H54 (cell line): ENCODE results near the gene CAMTA1.
"Not testable (repeated sequence)": the region's sequence is repeated elsewhere in the genome, so short reads cannot be mapped to it uniquely, and the experiment has no call there.

Experiments used
- DNase-seq: peaks from one replicate; pipeline ENCODE4 v3.0.0; 2011; ENCODE audit warnings: low spot score, mixed read lengths; ENCODE audit not compliant: insufficient read length
- FAIRE-seq: peaks from 3 replicates; lab custom pipeline; 2011; peaks lifted over from hg19 to GRCh38; lab: Jason Lieb, UNC
- POLR2A ChIP-seq: IDR thresholded peaks from 2 replicates; pipeline ENCODE4 v1.6.1; 2011; ENCODE audit warnings: low read depth, mild to moderate bottlenecking, low read length

Gene CAMTA1

DNA sequence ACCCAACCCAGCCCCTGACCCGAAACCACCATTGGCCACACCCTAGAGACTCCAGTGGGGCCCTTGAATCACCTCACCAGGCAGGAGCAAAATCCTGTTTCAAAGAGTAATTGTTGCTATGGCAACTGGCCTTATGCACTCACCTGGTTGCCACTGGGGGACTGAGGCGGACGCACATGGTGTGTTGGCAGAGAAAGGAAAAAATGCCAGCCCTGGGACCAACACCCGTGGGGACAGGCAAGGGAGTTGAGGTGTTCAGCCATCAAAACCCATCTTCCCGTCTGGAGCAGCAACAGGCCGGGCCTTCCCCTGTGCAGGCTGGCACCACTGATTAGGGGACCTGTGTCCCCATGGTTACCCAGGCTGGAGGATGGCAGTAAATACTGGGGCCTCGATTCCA lies 590.1 kb downstream of the CAMTA1 start:
- FAIRE-seq (no peak), DNase-seq (no peak)
- TF ChIP-seq POLR2A = no peak

- no peak for TF ChIP-seq POLR2A
- no peak for DNase-seq
- no peak for FAIRE-seq
Observed at GRCh38 chr1:7375781-7376660, 590.8 kb downstream of the CAMTA1 start.

DNA sequence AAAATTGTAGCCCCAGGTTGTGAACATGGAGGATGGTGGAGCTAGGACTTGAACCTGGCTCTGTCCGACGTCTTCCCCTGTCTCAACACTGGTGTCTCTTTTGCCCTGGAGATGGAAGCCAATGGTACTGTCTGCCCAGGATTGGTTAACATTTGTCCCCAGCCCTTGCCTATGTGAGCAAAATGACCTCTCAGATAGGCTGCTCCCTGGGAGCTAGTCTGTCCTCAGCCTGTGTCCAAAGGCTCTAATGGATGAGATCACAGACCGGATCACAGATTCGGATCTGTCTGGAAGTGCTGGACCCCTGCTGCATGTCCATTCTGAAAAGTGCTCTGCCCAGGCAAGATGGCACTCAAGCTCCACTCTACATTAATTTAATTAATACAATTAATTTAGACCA lies 591.4 kb downstream of the CAMTA1 start:
- DNase-seq (no peak), FAIRE-seq (no peak)
- TF ChIP-seq POLR2A = no peak

- no peak for DNase-seq
- FAIRE-seq = no peak
- TF ChIP-seq POLR2A = no peak
Observed at GRCh38 chr1:7378346-7379130, 593.3 kb downstream of the CAMTA1 start.

- no peak for TF ChIP-seq POLR2A
- FAIRE-seq = no peak
- no peak for DNase-seq
Observed at GRCh38 chr1:7379441-7379971, 594.3 kb downstream of the CAMTA1 start.

GRCh38 chr1:7380068-7380467 lies 594.8 kb downstream of the CAMTA1 start:
- not testable (repeated sequence) for DNase-seq, FAIRE-seq

DNA sequence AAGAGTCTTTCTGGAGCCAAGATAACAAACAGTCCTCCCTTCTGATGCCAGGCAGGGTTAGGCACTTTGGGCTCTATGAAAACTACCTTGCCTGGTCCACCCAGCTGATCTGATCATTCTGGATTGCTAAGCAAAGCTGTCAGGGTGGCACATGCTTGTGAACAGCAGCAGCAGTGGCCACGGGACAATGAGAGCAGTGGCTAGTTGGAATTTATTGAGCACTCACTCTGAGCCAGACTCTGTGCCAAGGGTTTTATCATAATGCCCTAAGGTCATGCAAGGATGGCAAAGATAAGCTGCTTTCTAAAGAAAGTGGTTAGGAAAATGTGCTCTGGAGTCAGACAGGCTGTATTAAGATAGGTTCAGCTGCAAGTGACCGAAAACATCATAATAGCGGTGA lies 595.5 kb downstream of the CAMTA1 start:
- DNase-seq (no peak), FAIRE-seq (no peak)

DNA sequence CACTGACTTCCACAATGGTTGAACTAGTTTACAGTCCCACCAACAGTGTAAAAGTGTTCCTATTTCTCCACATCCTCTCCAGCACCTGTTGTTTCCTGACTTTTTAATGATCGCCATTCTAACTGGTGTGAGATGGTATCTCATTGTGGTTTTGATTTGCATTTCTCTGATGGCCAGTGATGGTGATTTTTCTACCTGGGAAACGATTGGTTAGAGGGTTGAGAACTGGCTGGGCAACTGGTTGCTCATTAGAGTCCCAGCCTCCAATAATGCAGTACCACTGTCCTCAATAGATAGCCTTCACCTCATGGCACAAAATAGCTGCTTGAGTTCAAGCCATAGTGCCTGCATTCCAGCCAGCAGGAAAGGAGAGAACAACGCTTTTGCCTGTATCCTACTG lies 596.5 kb downstream of the CAMTA1 start:
- not testable (repeated sequence) for DNase-seq, FAIRE-seq

More for the DNA sequence above, 595.5 kb downstream of the CAMTA1 start:
- no peak for TF ChIP-seq POLR2A

DNA sequence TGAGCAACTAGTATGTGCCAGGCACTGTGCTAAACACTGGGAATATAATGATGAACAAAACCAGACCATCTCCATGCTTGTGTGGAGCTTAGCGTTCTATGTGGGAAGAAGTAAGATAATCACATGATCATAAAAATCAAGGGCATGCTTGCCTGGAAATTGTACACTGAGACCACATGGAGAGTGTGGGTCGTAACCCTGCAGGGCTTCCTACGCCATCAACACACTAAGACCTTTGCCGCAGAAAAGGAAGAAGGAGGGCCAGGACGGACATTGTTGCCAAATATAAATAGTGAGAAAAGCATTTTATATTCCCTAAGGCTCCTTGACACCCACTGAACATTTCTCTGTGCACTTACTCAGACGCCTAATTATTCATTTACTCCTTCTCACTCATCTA lies 597.7 kb downstream of the CAMTA1 start:
- DNase-seq = no peak
- no peak for FAIRE-seq
- TF ChIP-seq POLR2A = no peak

GRCh38 chr1:7383671-7384520 lies 598.6 kb downstream of the CAMTA1 start:
- DNase-seq (no peak), FAIRE-seq (no peak)
- no peak for TF ChIP-seq POLR2A

DNA sequence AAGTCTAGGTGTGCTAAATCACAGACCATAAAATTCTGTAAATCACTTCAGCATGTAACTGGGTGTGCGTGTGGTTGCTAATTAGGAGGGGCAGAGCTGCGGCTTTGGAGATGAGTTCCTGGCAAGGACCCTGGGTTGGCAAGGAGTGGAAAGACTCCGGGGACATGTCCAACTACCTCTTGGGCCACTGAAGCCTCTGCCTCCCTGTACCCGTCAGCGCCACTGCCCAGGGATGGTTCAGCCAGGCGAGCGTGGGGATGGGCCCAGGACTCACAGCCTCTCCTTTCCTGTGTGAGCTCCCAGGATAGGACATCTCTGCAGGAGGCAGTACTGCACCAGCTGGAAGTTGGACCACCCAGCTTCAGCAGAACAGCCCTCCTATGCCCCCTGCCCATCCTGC lies 599.4 kb downstream of the CAMTA1 start:
- FAIRE-seq = no peak
- DNase-seq = no peak
- no peak for TF ChIP-seq POLR2A

- no peak for TF ChIP-seq POLR2A
- no peak for FAIRE-seq
- DNase-seq = no peak
Observed at GRCh38 chr1:7385471-7386225, 600.4 kb downstream of the CAMTA1 start.
